ENCODE measurements around the gene TENT5C.

Gene TENT5C

DNA sequence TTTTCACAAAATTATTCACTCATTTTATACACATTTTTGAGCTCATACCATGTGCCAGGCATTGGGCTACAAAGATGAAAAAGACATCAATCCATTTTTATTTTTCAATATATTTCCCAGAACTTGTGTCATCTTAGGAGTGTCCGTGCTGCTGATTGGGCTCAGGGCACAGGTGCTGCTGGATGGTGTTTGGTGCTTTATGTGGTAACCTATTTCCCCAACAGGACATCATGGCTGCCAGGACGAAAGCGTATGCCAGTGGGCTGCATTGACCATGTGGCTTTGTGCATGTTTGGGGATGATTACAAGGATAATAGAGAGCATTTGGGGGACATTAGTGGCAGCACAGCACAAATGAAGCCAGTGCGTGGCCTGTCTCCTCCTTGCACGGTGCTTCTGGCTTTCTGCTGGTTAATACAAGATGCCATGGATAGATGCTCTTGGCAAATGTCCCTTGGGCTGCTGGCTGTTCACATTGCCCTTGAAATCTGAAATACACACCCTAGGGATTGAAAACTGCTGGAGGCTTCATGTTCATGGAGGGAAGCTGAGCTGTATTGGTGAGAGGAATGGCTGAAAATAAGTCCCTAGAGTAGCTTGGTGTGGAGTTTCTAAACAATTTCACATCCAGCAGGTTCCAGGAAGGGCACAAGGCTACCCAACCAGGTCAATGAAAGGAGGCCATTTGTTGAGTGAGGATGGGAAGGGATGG is 52.3 kb downstream of the TENT5C start:
- DNase-seq (ENCODE audit: low read depth), result no peak

DNA sequence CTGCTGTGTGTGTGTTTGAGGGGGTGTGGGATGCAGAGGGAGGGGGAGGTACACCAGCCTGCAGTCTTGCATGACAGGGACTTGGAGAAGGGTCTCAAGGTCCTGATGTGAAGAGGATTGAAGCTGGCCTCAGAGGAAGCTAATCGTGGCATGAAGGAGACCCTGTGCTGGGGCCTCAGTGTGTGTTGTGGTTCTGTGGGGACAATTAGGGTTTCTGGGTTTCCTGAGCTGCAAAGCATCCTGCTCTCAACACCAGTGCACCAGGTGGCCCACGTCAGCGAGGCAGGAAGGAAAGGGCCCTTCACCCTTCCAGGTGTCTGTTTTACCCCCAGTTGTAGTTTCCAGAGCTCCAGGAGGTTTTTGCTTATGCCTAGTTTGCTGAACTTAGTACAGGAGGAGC is 52.8 kb downstream of the TENT5C start:
- DNase-seq (ENCODE audit: low read depth), result peak; percentile 47

DNA sequence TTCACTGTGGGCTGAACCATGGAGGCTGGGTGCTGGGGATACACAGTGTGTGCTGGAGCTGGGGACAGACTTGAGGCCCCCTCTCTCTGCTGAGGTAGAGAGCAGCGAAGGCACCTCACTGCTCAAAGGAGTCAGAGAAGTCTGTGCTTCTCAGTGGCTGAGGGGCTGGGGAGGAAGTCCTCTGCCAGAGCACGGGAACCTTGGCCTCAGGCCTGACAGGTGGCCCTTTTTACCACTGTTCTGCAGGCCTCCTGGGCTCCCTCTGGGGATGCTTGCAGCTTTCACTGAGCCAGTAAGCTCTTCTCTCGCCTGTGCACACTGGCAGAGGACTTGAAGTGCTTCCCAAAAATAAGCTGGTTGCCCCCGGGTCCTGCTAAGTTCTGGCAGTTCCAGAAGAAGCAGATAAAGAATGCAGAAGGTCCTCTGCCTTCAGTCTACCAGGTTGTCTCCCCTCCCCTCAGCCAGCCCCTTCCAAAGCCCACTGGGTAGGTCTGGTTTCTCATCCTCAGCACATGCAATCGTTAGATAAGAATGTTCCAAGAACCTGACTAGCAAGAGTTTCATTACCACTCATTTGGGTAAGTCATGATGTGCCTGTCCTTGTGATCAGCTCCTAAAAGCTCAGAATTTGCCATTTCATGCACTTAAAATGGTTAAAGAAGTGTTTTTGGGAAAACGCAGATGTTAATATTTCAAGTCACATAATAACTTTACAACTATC is 53.9 kb downstream of the TENT5C start:
- no peak for DNase-seq (ENCODE audit: low read depth)

DNA sequence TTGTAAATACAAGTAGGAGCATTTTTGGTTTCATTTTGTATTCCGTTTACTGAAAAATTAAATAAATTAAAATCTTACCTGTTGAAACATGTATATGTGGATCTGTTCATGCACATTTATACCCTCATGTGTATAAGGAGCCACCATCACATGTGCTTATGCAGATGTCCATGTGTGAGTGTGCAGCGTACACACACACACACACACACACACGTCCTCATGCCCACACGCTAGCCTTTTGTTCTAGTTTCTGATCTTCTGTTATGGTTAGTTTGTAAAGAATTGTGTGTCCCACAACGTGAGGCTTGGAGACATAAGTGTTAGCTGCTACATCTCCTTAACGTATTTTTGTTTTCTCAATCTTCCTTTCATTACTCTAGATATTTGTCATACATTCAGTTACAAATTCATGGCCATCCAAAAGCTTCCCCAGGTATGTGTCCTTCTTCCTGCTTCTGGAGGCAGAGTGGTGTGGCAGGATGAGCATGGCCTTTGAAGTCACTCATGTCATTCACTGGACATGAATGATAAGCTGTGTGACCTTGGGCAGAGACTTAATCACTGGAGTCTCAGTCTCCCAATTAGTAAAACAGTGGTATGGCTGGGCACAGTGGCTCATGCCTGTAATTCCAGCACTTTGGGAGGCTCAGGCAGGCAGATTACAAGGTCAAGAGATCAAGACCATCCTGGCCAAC is 54.6 kb downstream of the TENT5C start:
- DNase-seq (ENCODE audit: low read depth), result no peak

DNA sequence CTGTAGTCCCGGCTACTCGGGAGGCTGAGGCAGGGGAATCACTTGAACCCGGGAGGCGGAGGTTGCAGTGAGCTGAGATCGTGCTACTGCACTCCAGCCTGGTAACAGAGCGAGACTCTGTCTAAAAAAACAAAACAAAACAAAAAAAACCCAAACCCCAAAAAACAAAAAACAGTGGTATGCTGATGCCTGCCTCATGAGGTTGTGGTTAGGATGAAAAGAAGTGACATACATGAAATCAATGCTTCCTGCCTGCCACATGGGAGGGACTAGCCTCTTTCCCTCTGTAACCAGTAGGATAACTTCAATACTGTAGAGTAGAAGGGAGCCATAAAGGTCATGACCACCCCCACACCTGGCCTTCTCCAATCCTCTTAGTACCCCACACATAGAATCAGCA is 55.2 kb downstream of the TENT5C start:
- peak; percentile 27 for DNase-seq (ENCODE audit: low read depth)

DNA sequence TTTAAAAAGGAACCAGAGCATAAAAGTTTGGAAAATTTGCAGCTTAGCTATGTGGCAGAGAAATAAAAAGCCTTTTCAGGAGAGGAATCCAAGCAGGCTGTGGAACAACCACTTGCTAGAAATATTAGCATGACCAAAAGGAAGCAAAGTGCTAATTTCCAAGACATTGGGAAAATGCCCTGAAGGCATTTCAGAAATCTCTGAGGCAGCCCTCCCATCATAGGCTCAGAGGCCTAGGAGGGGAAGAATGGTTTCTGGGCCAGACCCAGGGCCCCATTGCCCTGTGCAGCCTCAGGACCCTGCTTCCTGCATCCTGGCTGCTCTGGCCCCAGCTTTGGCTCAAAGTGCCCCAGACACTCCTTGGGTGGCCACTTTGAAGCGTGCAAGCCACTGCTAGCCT is 56.8 kb downstream of the TENT5C start:
- DNase-seq (ENCODE audit: low read depth), result no peak

DNA sequence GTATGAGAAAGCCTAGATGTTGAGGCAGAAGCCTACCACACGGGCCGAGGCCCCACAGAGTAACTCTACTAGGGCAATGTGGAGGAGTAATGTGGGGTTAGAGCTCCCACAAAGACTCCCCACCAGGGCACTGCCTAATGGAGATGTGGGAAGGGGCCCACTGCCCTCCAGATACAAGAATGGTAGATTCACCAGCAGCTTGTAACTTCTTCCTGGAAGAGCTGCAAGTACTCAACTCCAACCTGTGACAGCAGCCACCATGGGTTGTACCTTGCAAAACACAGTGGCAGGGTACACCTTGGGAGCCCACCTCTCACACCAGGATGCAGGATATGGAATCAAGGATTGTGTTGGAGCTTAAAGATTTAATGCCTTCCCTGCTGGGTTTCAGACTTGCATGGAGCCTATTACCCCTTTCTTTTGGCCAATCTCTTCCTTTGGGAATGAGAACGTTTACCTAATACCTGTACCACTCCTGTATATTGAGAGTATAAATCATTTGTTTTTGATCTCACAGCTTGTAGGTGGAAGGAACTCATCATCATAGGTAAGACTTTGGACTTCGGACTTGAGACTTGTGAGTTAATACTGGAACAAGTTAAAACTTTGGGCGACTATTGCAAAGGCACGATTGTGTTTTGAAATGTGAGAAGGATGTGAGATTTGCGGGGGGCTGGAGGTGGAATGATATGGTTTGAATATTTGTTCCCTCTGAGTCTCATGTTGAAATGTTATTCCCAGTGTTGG is 57.5 kb downstream of the TENT5C start:
- DNase-seq (ENCODE audit: low read depth), result no peak

DNA sequence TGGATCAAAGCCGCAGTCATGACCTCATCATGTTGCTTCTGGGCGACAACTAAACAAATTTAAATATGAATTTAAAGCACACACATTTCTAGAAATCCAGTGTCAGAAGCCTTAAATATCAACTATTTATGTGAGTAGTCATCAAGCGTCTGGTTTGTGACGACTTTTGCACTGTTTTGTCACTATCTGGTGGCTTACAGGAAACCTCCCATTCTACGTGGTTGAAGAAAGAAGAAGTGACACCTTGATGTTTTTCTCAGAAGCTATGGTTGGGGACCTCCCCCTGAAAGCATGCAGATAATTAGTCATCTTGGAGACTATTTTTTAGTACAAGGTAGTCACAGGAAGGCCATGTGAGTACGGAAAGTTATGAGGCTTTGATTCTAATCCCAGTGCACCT is 58.5 kb downstream of the TENT5C start:
- peak; percentile 48 for DNase-seq (ENCODE audit: low read depth)

DNA sequence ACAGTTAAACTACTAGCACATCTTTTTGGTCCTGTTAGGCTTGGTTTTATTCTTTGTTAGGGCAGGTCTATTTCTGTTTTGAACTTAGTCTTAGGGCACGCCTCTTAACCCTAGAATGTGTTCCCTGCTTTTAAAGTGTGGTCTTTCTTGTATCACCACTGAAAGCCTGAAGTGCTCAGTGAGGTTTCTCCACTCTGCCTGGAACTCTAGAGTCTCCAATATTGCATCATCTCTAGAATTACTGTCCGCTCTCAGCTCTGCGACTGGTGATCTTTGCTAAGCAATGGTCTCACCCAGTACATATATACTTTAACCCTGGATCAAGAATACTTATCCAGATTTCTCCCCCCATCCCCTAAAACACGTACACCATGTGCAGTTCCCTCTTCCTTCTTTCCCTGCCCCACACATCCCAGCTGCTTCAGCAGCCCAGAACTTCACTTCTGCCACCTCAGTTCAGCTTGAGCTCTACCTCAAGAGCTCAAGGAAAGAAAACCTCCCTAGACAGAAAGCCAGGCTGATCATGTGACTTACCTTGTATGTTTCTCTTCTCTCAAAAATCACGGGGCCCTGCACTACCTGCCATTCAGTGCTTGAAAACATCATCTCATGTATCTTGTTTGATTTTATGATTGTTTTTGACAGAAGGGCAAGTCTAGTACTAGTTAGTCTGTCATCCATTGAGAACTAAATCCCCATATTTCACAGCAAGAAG is 59.9 kb downstream of the TENT5C start:
- no peak for DNase-seq (ENCODE audit: low read depth)

DNA sequence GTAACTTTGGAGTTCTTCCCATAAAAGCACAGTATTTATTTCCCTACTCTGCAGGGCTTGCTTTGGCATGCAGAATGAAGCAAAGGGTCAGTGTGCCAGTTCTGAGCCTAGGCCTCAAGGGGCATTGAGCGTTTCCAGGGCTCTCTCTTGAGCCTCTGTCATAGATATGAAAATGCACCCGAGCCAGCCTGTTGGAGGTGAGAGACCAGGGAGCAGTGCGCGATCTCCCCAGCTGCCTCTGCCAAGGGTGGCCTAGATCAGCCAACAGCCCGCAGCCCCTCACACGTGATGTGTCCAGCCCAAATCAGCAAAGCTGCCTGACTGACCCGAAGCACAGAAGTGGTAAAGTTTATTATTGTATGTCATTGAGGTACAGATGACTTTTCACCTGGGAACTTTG is 63.7 kb downstream of the TENT5C start:
- DNase-seq (ENCODE audit: low read depth), result no peak

DNA sequence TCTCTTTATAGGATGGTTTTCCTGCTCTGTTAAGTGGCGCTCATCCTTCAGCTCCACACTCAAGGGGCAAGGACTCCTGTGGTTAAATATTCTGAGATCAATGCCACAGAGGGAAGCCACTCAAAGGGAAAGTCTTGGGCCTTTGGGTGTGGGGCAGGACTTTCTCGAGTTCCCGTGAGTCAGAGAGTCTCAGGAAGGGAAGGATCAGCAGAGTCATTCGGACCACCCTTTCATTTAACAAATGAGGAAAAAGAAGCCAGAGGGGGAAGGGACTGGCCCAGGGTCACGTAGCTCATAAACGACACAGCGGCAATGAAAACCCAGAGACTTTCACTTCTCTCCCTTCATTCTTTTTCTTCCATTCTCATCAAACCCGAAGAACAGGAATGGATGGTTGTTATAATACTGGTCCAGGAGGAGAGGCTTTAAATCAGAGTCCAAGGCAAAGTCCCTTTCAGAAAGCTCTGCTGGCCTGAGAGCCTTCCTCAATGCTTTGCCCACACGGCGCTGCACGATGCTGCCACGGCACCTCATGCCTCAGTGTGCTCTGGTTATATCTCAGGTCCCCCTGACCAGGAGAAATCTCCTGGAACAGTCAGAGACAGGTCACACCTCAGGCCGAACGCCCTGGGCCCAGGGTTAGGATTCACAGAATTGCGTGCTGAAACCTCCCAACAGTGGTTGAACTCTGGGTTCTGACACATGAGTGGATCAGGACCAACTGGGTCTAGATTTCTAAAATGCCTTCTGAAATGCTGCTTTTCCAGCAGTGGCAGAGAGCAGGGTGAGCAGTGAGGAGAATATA is 65.3 kb downstream of the TENT5C start:
- DNase-seq (ENCODE audit: low read depth), result no peak

DNA sequence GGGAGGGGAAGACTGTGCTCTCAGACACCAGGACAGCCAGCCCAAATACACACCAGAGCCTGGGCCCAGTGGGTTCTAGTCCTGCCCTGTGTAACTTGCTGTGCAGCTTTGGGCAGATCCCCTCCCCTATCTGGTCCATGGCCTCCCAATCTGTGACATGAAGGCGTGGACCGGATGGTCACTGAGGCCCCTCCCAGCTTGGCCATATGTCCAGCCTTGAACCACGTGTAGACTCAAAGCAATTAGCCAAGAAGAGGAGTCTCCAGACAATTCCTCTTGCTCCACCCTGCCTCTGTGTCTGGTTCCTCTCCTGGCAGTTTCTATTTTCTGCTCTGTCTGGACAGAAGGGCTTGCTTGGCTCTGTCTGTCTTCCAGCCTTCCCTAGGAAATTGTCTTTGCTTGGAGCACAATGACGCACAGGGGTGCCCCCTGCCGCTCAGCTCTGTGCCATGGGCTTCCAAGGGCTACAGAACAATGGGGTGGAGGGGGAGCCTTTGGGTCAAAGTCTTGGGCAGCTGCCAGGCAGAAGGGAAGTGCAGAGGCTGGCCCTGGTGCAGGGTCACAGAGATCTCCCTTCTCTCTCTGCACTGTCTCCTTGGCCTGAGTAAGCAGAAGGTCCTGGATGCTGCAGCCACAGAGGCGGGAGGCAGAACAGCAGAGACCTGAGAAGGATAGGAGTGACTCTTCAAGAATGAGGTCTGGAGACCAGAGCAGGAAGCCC is 66.1 kb downstream of the TENT5C start:
- no peak for DNase-seq (ENCODE audit: low read depth)

DNA sequence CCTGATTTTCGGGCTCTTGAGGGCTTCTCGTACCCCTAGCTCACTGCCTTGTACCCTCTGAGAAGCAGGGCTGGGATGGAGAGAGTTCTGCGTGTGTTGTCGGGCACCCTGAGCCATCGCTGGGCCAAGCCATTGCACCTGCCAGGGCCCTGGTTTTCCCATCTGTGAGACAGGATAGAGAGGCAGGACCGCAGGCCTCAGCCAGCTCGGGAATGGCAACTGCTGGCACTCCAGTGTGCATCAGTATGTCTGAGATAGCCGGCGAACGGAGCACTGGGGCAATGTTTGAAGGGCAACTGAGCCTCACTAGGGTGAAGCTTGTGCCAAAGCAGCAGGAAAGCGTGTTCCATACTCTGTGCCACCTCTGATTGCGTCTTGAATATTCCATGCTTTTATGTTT is 66.9 kb downstream of the TENT5C start:
- no peak for DNase-seq (ENCODE audit: low read depth)

DNA sequence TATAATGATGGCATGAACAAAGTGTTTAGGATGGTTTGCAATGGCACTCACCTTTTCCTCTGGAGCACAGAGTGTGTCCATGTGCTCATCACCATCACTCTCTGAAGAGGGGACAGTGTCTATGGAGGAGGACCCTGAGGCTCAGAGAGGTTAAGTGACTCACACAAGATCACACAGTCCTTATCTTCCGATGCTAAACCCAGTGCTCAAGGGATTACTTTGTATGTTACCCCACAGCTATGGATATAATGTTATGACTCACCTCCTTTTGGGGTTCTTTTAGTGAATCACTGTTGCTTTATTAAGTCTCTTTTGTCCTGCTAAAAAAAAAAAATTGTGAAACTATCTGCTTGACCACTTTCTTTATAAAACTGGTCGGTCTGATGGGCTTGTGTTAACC is 67.6 kb downstream of the TENT5C start:
- DNase-seq (ENCODE audit: low read depth), result no peak

DNA sequence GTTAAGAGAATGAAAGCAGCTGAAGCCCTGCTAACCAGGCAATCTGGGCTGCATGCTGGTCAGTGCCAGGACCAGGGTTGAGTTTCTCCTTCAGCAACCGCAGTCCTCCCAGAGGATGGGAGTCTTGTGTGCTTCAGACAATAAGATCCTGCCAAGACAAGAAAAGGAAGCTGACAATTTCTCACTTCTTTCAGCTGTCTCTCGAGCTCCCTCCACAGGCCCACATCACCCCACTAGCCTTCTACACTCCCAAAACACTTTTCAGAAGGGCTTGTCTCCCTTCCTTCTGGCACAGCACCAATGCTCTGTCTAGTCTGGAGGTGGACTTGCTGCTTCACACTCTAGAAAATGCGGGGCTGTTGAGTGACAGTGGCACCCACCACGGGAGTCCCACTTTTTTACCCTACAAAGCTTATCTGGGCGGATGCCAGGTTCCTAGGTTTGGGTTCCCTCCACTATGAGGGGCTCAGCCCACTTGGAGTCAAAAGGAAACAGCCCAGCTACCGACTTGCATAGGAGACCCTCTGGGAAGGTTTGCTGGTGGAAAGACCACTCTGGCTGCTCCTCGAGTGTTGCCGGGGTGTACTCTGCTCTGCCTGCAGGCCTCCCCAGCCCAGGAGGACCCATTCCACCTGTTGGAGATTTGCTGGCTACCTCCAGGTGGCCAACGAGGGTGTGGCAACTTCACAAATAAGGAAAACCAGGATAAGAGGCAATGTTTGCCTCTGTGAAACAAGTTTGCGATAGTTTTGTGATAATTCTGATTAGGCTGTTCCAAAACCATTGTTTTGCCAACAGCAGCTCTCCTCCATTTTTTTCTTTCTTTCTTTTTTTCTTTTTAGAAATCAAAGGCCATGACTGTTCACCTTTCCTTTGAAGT is 68.9 kb downstream of the TENT5C start:
- no peak for DNase-seq (ENCODE audit: low read depth)

DNA sequence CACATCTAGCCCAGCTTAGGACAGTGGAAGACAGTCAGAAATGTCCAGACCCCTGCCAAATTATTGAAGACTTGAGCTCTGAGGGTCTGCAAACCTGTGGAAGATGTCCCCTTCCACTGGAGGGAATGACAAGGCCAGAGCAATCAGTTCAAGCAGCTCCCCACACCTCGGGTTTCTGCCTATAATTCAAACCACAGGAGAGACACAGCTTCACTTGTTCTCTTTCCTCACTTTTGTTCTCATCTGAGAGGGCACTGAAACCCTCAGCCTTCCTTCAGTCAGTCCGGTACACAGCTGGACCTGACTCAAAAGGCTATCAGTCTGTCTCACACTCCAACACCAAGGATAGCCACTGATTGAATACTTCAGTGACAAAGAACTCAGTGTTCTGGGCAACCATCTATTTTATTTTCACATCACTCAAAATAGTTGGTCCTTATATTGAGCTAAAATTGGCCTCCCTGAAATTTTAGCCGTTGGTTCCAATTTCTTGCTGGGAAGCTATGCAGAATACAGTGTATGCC is 70.1 kb downstream of the TENT5C start:
- no peak for DNase-seq (ENCODE audit: low read depth)

DNA sequence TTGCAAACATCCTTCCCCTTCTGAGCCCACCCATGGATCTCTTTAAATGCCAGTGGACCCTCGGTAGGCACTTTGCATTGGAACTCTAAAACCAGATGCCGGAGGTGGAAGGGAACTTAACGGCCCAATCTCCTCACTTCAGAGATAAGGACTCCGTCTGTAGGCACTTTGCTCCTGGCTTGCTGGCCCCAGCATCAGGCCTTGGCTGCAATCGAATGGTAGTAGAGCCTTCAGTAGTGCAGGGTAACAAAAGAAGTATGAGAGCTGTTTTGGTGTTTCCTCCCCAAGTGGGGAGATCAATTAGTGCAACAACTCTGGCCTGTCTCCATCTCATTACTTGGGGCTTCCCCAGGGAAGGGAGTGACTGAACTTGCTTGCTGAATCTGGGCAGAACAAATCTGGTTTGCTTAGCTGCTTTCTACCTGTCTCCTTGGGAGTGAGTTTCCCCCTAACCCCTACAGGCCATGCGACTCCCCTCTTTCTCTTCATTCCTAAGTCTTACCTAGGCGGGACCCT is 70.8 kb downstream of the TENT5C start:
- no peak for DNase-seq (ENCODE audit: low read depth)
